ENCODE measurements around the gene FAM20A. TPM values are rescaled to one million over a fixed set of nuclear protein-coding genes. Genes with fewer than 3 reads are reported as not detected.

FAM20A gene
- polyA plus RNA-seq, 3 donors: 0.91 to 1.6 TPM; not detected in 1

DNA sequence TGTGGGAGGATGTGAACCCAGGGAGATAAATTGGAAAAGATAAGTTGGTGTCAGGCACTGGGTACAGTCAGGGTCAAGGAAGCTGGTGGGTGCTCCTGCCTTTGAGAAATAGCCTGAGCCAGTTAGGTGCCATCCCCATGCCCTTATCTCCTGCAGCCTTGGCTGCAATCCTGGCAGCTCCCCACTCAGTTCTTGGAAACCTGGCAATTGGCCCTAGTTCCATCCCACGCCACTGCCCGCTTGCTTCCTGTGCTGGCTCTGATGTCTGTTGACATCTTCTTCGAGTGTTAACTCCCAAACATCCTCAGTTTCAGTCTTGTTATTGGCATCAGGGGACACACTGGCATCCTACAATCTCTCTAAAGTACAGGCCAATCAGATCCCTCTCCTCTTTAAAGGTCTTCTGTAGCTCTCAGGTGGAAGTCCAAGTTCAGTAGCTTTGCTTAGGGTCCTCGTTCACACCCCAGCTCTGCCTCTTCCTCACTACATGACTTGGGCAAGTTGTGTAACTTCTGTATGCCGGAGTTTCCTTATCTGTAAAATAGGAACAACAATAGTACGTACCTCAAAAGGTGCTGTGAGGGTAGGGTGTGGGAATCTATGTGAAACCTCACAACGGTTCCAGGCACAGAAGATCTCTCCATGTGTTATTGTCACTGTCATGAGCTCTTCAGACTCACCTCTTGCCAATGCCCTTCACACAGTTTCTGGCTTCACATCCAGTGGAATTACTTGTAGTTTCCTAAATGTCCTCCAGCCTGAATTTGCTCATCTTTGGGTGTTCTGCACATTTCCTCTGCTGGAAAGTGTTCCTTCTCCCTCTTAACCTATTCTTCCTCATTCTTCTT is 102.5 kb downstream of the FAM20A start:
- Histone ChIP-seq H3K4me2 (replicated peaks; ENCODE audit: extremely low read depth, low read length, poor library complexity, severe bottlenecking) (peak overlapping the region; percentile 67), H3K27ac (ENCODE audit: low read depth in 1 of 2, low read length in 2 of 2) (peak overlapping the region; percentile 85 to 92), H3K4me1 (ENCODE audit: control insufficient read depth in 1 of 2, insufficient read depth in 2 of 2, low read length in 2 of 2) (peaks cover 56 to 61% of the 10 kb centered on the region in 2 donors), H3K27me3 (ENCODE audit: control insufficient read depth in 2 of 2, insufficient read depth in 2 of 2, low read length in 2 of 2) (no peaks in the 10 kb centered on the region), H3K9ac (ENCODE audit: insufficient read depth, low read length, poor library complexity, severe bottlenecking) (peak overlapping the region; percentile 32), H2AFZ (ENCODE audit: insufficient read depth, low read depth, low read length, poor library complexity, severe bottlenecking) (peak overlapping the region; percentile 33), H3K4me3 (replicated peaks in 1 of 3; ENCODE audit: low read depth in 2 of 3, low read length in 3 of 3) (peak overlapping the region; percentile 22 to 69 (median 25)), H3K79me2 (ENCODE audit: insufficient read depth, low read length) (no peaks in the 10 kb centered on the region), H3K36me3 (replicated peaks in 1 of 2; ENCODE audit: control insufficient read depth in 1 of 2, insufficient read depth in 2 of 2, low read length in 2 of 2) (no peaks in the 10 kb centered on the region), H4K20me1 (ENCODE audit: insufficient read depth, low read length) (no peaks in the 10 kb centered on the region), H3K9me3 (replicated peaks in 1 of 2; ENCODE audit: control insufficient read depth in 1 of 2, insufficient read depth in 1 of 2, low read length in 2 of 2) (no peaks in the 10 kb centered on the region)
- WGBS (ENCODE audit: insufficient coverage): 13% methylated on average over 3 of the region's 7 CpGs
- H3K27ac Mint-ChIP-seq: peak overlapping the region; percentile 93 to 98 (median 95)
- TF ChIP-seq, protein P1, sequence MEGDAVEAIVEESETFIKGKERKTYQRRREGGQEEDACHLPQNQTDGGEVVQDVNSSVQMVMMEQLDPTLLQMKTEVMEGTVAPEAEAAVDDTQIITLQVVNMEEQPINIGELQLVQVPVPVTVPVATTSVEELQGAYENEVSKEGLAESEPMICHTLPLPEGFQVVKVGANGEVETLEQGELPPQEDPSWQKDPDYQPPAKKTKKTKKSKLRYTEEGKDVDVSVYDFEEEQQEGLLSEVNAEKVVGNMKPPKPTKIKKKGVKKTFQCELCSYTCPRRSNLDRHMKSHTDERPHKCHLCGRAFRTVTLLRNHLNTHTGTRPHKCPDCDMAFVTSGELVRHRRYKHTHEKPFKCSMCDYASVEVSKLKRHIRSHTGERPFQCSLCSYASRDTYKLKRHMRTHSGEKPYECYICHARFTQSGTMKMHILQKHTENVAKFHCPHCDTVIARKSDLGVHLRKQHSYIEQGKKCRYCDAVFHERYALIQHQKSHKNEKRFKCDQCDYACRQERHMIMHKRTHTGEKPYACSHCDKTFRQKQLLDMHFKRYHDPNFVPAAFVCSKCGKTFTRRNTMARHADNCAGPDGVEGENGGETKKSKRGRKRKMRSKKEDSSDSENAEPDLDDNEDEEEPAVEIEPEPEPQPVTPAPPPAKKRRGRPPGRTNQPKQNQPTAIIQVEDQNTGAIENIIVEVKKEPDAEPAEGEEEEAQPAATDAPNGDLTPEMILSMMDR (IDR thresholded peaks at IDR 0.05): no peak
- H3K4me1 Mint-ChIP-seq: peaks cover 57% of the 10 kb centered on the region
- DNase-seq: peak in 2 of 3 donors; percentile 70 to 78
- intact Hi-C loops (cut with micrococcal nuclease): no loop called here
- H3K27me3 Mint-ChIP-seq (ENCODE audit: low read depth in 3 of 3): peaks cover 0 to 2% (median 0%) of the 10 kb centered on the region in 3 donors
- H3K4me3 Mint-ChIP-seq: peak overlapping the region; percentile 58 to 78
- H3K36me3 Mint-ChIP-seq: no peaks in the 10 kb centered on the region
- peaks cover 0 to 3% (median 0%) of the 10 kb centered on the region in 7 donors for H3K9me3 Mint-ChIP-seq

DNA sequence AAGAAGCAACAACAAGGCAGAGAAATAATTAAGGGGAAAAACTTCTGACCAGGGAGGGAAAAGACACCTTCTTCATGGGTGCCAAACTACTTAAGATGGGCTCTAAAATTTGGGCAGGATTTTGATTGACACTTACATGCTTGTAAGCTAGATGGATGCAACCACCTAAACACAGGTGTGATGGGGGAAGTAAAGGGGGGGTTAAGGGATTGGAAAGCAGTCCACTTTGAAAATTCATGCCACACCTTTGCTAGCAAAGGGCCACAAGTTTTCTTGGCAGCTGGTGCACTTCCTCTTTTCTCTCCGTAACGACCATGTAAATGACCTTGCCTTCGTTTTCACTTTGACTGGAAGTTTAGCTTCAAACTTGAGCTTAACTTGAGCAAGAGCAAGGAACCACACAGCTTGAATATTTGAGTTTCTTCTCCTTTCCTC is 103.3 kb downstream of the FAM20A start:
- Histone ChIP-seq H2AFZ (ENCODE audit: insufficient read depth, low read depth, low read length, poor library complexity, severe bottlenecking) (no peak overlapping the region), H3K4me2 (replicated peaks; ENCODE audit: extremely low read depth, low read length, poor library complexity, severe bottlenecking) (peak overlapping the region; percentile 67), H3K4me1 (ENCODE audit: control insufficient read depth in 1 of 2, insufficient read depth in 2 of 2, low read length in 2 of 2) (peaks cover 64 to 69% of the 10 kb centered on the region in 2 donors), H3K9me3 (replicated peaks in 1 of 2; ENCODE audit: control insufficient read depth in 1 of 2, insufficient read depth in 1 of 2, low read length in 2 of 2) (no peaks in the 10 kb centered on the region), H3K79me2 (ENCODE audit: insufficient read depth, low read length) (no peaks in the 10 kb centered on the region), H3K36me3 (replicated peaks in 1 of 2; ENCODE audit: control insufficient read depth in 1 of 2, insufficient read depth in 2 of 2, low read length in 2 of 2) (no peaks in the 10 kb centered on the region), H3K27me3 (ENCODE audit: control insufficient read depth in 2 of 2, insufficient read depth in 2 of 2, low read length in 2 of 2) (no peaks in the 10 kb centered on the region), H4K20me1 (ENCODE audit: insufficient read depth, low read length) (no peaks in the 10 kb centered on the region), H3K4me3 (replicated peaks in 1 of 3; ENCODE audit: low read depth in 2 of 3, low read length in 3 of 3) (peak overlapping the region in 2 of 3 experiments; percentile 25 to 69), H3K27ac (ENCODE audit: low read depth in 1 of 2, low read length in 2 of 2) (peak overlapping the region; percentile 85 to 92), H3K9ac (ENCODE audit: insufficient read depth, low read length, poor library complexity, severe bottlenecking) (peak overlapping the region; percentile 32)
- Mint-ChIP-seq H3K4me3 (peak overlapping the region; percentile 58 to 78), H3K27me3 (ENCODE audit: low read depth in 3 of 3) (peaks cover 0 to 2% (median 0%) of the 10 kb centered on the region in 3 donors), H3K4me1 (peaks cover 65% of the 10 kb centered on the region), H3K36me3 (no peaks in the 10 kb centered on the region), H3K27ac (peak overlapping the region; percentile 93 to 98 (median 95)), H3K9me3 (peaks cover 0 to 3% (median 0%) of the 10 kb centered on the region in 7 donors)
- intact Hi-C loops (cut with micrococcal nuclease): no loop called here
- TF ChIP-seq, protein P1 (IDR thresholded peaks at IDR 0.05): no peak
- DNase-seq: peak; percentile 73 to 88 (median 87)
- WGBS (ENCODE audit: insufficient coverage): 0% methylated on average over 2 of the region's 3 CpGs

All from CD14-positive monocyte (primary cell).